SK-N-SH treated with all-trans-retinoic acid at 6 μM for 48 hours (cell line): ENCODE results near the gene MBD5.

Source experiments
- ARNTL ChIP-seq: fragments of 450-650 bp; formaldehyde crosslinking; IDR thresholded peaks from 2 replicates; pipeline ENCODE4 v1.5.0; 2020; ENCODE audit warnings: low read depth, mild to moderate bottlenecking, moderate library complexity, borderline replicate concordance
- ESRRG ChIP-seq: fragments of 250-450 bp; sonication (Bioruptor Pico); IDR thresholded peaks from 2 replicates; pipeline ENCODE4 v1.6.1; 2021; ENCODE audit warnings: mild to moderate bottlenecking
- ISL1 ChIP-seq: fragments of 250-450 bp; sonication (Bioruptor Pico); IDR thresholded peaks from 2 replicates; pipeline ENCODE4 v2.1.2; 2022; ENCODE audit warnings: mild to moderate bottlenecking, moderate library complexity
- POU6F1 ChIP-seq: fragments of 250-450 bp; sonication (Bioruptor Pico); IDR thresholded peaks from 2 replicates; pipeline ENCODE4 v1.8.0; 2021; ENCODE audit warnings: low read depth, mild to moderate bottlenecking, moderate library complexity, borderline replicate concordance
- RARB ChIP-seq: fragments of 250-450 bp; sonication (Bioruptor Pico); IDR thresholded peaks from 2 replicates; pipeline ENCODE4 v1.8.0; 2021; ENCODE audit warnings: mild to moderate bottlenecking, moderate library complexity
- TOX ChIP-seq: fragments of 250-450 bp; sonication (Bioruptor Pico); IDR thresholded peaks from 2 replicates; pipeline ENCODE4 v1.8.0; 2021; ENCODE audit warnings: mild to moderate bottlenecking, moderate library complexity, borderline replicate concordance
- ZC3H10 ChIP-seq: fragments of 250-450 bp; sonication (Bioruptor Pico); IDR thresholded peaks from 2 replicates; pipeline ENCODE4 v1.5.1; 2021; ENCODE audit warnings: mild to moderate bottlenecking, moderate library complexity
- ZFP30 ChIP-seq: fragments of 450-650 bp; formaldehyde crosslinking; IDR thresholded peaks from 2 replicates; pipeline ENCODE4 v1.5.0; 2022; ENCODE audit warnings: mild to moderate bottlenecking, moderate library complexity
- ZNF565 ChIP-seq: fragments of 450-650 bp; formaldehyde crosslinking; conservative IDR thresholded peaks from 2 replicates; pipeline ENCODE4 v1.5.0; 2020; ENCODE audit warnings: low read depth, mild to moderate bottlenecking, moderate library complexity
- ZNF70 ChIP-seq: fragments of 450-650 bp; formaldehyde crosslinking; IDR thresholded peaks from 2 replicates; pipeline ENCODE4 v1.5.0; 2020; ENCODE audit warnings: mild to moderate bottlenecking, moderate library complexity
- TF ChIP-seq, protein P1 (sequence below): fragments of 250-450 bp; sonication (Bioruptor Pico); IDR thresholded peaks from 2 replicates; pipeline ENCODE4 v1.5.0; 2020; ENCODE audit warnings: mild to moderate bottlenecking, moderate library complexity
- TF ChIP-seq, protein P2 (sequence below): fragments of 250-450 bp; sonication (Bioruptor Pico); IDR thresholded peaks from 2 replicates; pipeline ENCODE4 v1.8.0; 2020; ENCODE audit warnings: mild to moderate bottlenecking, moderate library complexity, borderline replicate concordance
- TF ChIP-seq, protein P3 (sequence below): fragments of 250-450 bp; sonication (Bioruptor Pico); IDR thresholded peaks from 2 replicates; pipeline ENCODE4 v1.5.1; 2021; ENCODE audit warnings: mild to moderate bottlenecking, moderate library complexity

DNA sequence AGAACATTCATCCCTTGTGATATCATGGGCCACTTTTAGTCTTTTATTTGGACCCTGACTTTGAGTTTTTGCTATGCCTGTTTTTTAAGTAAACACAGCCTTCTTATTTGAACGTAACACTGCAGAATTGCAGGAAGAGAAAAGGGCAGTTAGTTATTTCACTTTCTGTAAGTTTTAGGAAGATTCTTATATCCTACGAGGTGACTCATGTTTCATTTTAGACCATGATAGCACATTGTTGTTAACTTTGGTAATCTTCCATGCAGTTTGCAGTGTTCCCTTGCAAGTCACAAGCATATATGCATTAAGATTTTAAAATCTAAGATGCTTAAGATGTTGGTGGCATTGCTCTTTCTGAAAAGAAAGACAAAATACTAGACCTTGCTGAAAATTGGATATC is 495.1 kb downstream of the MBD5 start:
- TF ChIP-seq, protein P1, sequence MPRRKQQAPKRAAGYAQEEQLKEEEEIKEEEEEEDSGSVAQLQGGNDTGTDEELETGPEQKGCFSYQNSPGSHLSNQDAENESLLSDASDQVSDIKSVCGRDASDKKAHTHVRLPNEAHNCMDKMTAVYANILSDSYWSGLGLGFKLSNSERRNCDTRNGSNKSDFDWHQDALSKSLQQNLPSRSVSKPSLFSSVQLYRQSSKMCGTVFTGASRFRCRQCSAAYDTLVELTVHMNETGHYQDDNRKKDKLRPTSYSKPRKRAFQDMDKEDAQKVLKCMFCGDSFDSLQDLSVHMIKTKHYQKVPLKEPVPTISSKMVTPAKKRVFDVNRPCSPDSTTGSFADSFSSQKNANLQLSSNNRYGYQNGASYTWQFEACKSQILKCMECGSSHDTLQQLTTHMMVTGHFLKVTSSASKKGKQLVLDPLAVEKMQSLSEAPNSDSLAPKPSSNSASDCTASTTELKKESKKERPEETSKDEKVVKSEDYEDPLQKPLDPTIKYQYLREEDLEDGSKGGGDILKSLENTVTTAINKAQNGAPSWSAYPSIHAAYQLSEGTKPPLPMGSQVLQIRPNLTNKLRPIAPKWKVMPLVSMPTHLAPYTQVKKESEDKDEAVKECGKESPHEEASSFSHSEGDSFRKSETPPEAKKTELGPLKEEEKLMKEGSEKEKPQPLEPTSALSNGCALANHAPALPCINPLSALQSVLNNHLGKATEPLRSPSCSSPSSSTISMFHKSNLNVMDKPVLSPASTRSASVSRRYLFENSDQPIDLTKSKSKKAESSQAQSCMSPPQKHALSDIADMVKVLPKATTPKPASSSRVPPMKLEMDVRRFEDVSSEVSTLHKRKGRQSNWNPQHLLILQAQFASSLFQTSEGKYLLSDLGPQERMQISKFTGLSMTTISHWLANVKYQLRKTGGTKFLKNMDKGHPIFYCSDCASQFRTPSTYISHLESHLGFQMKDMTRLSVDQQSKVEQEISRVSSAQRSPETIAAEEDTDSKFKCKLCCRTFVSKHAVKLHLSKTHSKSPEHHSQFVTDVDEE (CRISPR knock-in tag) = no peak
- TF ChIP-seq POU6F1 (no peak), ESRRG (no peak), ZNF70 (no peak), TOX (no peak), ZNF565 (CRISPR knock-in tag) (no peak), RARB (CRISPR knock-in tag) (no peak), ZFP30 (no peak), ZC3H10 (no peak), ISL1 (no peak), ARNTL (CRISPR knock-in tag) (no peak)
- TF ChIP-seq, protein P2, sequence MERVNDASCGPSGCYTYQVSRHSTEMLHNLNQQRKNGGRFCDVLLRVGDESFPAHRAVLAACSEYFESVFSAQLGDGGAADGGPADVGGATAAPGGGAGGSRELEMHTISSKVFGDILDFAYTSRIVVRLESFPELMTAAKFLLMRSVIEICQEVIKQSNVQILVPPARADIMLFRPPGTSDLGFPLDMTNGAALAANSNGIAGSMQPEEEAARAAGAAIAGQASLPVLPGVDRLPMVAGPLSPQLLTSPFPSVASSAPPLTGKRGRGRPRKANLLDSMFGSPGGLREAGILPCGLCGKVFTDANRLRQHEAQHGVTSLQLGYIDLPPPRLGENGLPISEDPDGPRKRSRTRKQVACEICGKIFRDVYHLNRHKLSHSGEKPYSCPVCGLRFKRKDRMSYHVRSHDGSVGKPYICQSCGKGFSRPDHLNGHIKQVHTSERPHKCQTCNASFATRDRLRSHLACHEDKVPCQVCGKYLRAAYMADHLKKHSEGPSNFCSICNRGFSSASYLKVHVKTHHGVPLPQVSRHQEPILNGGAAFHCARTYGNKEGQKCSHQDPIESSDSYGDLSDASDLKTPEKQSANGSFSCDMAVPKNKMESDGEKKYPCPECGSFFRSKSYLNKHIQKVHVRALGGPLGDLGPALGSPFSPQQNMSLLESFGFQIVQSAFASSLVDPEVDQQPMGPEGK (CRISPR knock-in tag) = no peak
- TF ChIP-seq, protein P3, sequence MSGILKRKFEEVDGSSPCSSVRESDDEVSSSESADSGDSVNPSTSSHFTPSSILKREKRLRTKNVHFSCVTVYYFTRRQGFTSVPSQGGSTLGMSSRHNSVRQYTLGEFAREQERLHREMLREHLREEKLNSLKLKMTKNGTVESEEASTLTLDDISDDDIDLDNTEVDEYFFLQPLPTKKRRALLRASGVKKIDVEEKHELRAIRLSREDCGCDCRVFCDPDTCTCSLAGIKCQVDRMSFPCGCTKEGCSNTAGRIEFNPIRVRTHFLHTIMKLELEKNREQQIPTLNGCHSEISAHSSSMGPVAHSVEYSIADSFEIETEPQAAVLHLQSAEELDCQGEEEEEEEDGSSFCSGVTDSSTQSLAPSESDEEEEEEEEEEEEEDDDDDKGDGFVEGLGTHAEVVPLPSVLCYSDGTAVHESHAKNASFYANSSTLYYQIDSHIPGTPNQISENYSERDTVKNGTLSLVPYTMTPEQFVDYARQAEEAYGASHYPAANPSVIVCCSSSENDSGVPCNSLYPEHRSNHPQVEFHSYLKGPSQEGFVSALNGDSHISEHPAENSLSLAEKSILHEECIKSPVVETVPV (CRISPR knock-in tag) = no peak
